ENCODE measurements around the gene USP24. TPM values are rescaled to one million over a fixed set of nuclear protein-coding genes. Genes with fewer than 3 reads are reported as not detected.

The USP24 gene
- total and polyA plus RNA-seq, 11 donors, result 13.9 to 53.7 (median 35.4) TPM

- H3K27me3 ChIP-seq, result no peaks in the 10 kb centered on the region
- 80 to 82% (median 81%) methylated on average over 6 of the region's 6 CpGs for WGBS, 4 donors
- no peak for DNase-seq
- H3K36me3 ChIP-seq, result no peaks in the 10 kb centered on the region
- H3K4me1 ChIP-seq, result peaks cover 0 to 16% (median 10%) of the 10 kb centered on the region in 12 donors
- no peak overlapping the region for H3K27ac ChIP-seq
- peaks cover 0 to 3% (median 0%) of the 10 kb centered on the region in 12 donors for H3K9me3 ChIP-seq
- intact Hi-C loops (cut with DNase I), result no loop called here
- TF ChIP-seq POLR2A (IDR thresholded peaks at IDR 0.05) (no peak), CTCF (IDR thresholded peaks at IDR 0.05) (no peak)
- no peak for ATAC-seq
- no peak overlapping the region for H3K4me3 ChIP-seq
These were observed 7.0 kb upstream of the USP24 start for GRCh38 chr1:55222152-55222551.

GRCh38 chr1:55217226-55217986 lies 2.2 kb upstream of the USP24 start:
- peaks cover 4 to 45% (median 32%) of the 10 kb centered on the region in 12 donors for H3K4me1 ChIP-seq
- H3K27ac ChIP-seq, result peak overlapping the region in 10 of 12 donors; percentile 1 to 99 (median 40)
- no peaks in the 10 kb centered on the region for H3K9me3 ChIP-seq
- no peaks in the 10 kb centered on the region for H3K27me3 ChIP-seq
- intact Hi-C loops (cut with DNase I), result loop anchor here in 6 of 10 donors (2.0 to 10.0 kb wide), 5 partner anchors 57 to 75 kb away; no protein-coding TSS in a partner anchor
- ATAC-seq (no peak), DNase-seq (peak in 1 of 5 donors; percentile 27)
- no peaks in the 10 kb centered on the region for H3K36me3 ChIP-seq
- TF ChIP-seq CTCF (IDR thresholded peaks at IDR 0.05) (no peak), POLR2A (IDR thresholded peaks at IDR 0.05) (no peak)
- 42 to 52% (median 48%) methylated on average over 6 of the region's 6 CpGs for WGBS, 4 donors
- peak overlapping the region in 3 of 12 donors; percentile 4 to 16 (median 6) for H3K4me3 ChIP-seq

- H3K27ac ChIP-seq, result peak overlapping the region; percentile 95 to 99 (median 99)
- intact Hi-C loops (cut with DNase I), result loop anchor here in 6 of 10 donors (2.0 to 10.0 kb wide), 5 partner anchors 59 to 74 kb away; no protein-coding TSS in a partner anchor
- ATAC-seq (no peak), DNase-seq (no peak)
- 16 to 26% (median 21%) methylated on average over 9 of the region's 9 CpGs for WGBS, 4 donors
- no peaks in the 10 kb centered on the region for H3K36me3 ChIP-seq
- H3K9me3 ChIP-seq, result no peaks in the 10 kb centered on the region
- TF ChIP-seq POLR2A (IDR thresholded peaks at IDR 0.05) (no peak), CTCF (IDR thresholded peaks at IDR 0.05) (no peak)
- H3K4me3 ChIP-seq, result peak overlapping the region; percentile 80 to 96 (median 90)
- peaks cover 7 to 58% (median 45%) of the 10 kb centered on the region in 12 donors for H3K4me1 ChIP-seq
- no peaks in the 10 kb centered on the region for H3K27me3 ChIP-seq
These were observed 932 bp upstream of the USP24 start for GRCh38 chr1:55216096-55216495.

DNA sequence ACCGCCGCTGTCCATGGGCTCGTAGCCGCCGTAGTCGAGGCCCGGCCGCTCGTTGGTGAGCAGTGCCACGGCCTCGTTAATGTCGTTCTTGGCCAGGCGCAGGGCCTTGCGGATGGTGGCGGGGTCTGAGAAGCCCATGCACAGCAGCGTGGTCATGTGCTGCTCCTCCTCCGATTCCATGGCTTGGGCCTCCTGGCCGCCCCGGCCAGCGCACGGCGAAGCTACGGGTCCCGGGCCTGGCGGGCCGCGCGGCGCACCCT lies 300 bp downstream of the USP24 start:
- TF ChIP-seq CTCF (IDR thresholded peaks at IDR 0.05) (no peak), POLR2A (IDR thresholded peaks at IDR 0.05) (no peak)
- intact Hi-C loops (cut with DNase I), result loop anchor here in 7 of 10 donors (2.0 to 10.0 kb wide), 8 partner anchors 43 to 73 kb away; no protein-coding TSS in a partner anchor
- Histone ChIP-seq H3K27me3 (no peaks in the 10 kb centered on the region), H3K27ac (peak overlapping the region; percentile 95 to 99 (median 99)), H3K4me3 (peak overlapping the region; percentile 80 to 96 (median 90)), H3K9me3 (no peaks in the 10 kb centered on the region), H3K36me3 (no peaks in the 10 kb centered on the region), H3K4me1 (peaks cover 17 to 70% (median 57%) of the 10 kb centered on the region in 12 donors)
- 0 to 1% (median 0%) methylated on average over 15 to 29 of the region's 29 CpGs; no CpG with 5 or more reads in 1 of the 4 donors for WGBS, 4 donors
- DNase-seq, result peak in 4 of 5 donors; percentile 40 to 76 (median 60)
- ATAC-seq, result peak in 3 of 4 donors; percentile 20 to 66 (median 49)
